ENCODE data around the gene EIF4G3.

DNA sequence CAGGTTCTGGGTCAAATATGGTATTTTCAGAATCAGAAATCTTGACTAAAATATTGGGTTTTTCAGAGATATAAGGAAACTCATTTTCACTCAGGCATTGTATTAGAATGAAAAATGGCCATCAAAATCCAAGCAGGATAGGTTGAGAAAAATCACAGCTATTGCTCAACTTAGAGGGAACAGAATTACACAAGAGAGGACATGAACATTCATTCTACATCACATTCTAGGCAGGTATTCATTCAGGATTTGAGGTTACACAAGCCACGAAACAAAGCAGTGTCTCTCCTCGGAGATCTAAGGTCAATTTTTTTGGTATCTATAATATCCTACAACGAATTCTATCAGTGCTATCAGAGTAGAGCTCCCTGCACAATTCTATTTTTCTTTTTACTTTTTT lies 226.0 kb downstream of the EIF4G3 start:
- TF ChIP-seq CEBPB (IDR thresholded peaks at IDR 0.05): no peak
- no peak for TF ChIP-seq EP300 (IDR thresholded peaks at IDR 0.05; ENCODE audit: borderline replicate concordance)
- TF ChIP-seq RAD21 (IDR thresholded peaks at IDR 0.05; ENCODE audit: low read depth): no peak
- TF ChIP-seq, protein P1, sequence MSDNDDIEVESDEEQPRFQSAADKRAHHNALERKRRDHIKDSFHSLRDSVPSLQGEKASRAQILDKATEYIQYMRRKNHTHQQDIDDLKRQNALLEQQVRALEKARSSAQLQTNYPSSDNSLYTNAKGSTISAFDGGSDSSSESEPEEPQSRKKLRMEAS (IDR thresholded peaks at IDR 0.05): no peak
- TF ChIP-seq, protein P2, sequence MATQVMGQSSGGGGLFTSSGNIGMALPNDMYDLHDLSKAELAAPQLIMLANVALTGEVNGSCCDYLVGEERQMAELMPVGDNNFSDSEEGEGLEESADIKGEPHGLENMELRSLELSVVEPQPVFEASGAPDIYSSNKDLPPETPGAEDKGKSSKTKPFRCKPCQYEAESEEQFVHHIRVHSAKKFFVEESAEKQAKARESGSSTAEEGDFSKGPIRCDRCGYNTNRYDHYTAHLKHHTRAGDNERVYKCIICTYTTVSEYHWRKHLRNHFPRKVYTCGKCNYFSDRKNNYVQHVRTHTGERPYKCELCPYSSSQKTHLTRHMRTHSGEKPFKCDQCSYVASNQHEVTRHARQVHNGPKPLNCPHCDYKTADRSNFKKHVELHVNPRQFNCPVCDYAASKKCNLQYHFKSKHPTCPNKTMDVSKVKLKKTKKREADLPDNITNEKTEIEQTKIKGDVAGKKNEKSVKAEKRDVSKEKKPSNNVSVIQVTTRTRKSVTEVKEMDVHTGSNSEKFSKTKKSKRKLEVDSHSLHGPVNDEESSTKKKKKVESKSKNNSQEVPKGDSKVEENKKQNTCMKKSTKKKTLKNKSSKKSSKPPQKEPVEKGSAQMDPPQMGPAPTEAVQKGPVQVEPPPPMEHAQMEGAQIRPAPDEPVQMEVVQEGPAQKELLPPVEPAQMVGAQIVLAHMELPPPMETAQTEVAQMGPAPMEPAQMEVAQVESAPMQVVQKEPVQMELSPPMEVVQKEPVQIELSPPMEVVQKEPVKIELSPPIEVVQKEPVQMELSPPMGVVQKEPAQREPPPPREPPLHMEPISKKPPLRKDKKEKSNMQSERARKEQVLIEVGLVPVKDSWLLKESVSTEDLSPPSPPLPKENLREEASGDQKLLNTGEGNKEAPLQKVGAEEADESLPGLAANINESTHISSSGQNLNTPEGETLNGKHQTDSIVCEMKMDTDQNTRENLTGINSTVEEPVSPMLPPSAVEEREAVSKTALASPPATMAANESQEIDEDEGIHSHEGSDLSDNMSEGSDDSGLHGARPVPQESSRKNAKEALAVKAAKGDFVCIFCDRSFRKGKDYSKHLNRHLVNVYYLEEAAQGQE (IDR thresholded peaks at IDR 0.05; ENCODE audit: low read depth): no peak
- TF ChIP-seq TEAD4 (IDR thresholded peaks at IDR 0.05): no peak
- TF ChIP-seq, protein P3, sequence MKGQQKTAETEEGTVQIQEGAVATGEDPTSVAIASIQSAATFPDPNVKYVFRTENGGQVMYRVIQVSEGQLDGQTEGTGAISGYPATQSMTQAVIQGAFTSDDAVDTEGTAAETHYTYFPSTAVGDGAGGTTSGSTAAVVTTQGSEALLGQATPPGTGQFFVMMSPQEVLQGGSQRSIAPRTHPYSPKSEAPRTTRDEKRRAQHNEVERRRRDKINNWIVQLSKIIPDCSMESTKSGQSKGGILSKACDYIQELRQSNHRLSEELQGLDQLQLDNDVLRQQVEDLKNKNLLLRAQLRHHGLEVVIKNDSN (IDR thresholded peaks at IDR 0.05): no peak
- TF ChIP-seq TCF12 (IDR thresholded peaks at IDR 0.05; ENCODE audit: low read depth): no peak
- no peak for TF ChIP-seq ZBTB7A (IDR thresholded peaks at IDR 0.05; ENCODE audit: low read depth)
- no peak for TF ChIP-seq CREB1 (IDR thresholded peaks at IDR 0.05; ENCODE audit: low read depth)
- no peak for TF ChIP-seq YY1 (IDR thresholded peaks at IDR 0.05; ENCODE audit: low read depth)
- no peak for TF ChIP-seq TAF1 (IDR thresholded peaks at IDR 0.05; ENCODE audit: low read depth)
- no peak for TF ChIP-seq FOXM1 (IDR thresholded peaks at IDR 0.05; ENCODE audit: borderline replicate concordance, low read depth)
- no peak for TF ChIP-seq EGR1 (IDR thresholded peaks at IDR 0.05)
